CD4-positive, alpha-beta T cell treated with Interleukin-17A for 1 hour (primary cell): ENCODE data around the gene CREB5.

ENCODE experiments used
- DNase-seq: peaks from one replicate; pipeline ENCODE4 v3.0.0-alpha.2; 2020

The CREB5 gene

GRCh38 chr7:28435732-28436378 is 23.5 kb downstream of the CREB5 start:
- no peak for DNase-seq

- DNase-seq, result no peak
Measured at GRCh38 chr7:28440055-28440601, 27.8 kb downstream of the CREB5 start.

GRCh38 chr7:28442540-28443420 is 30.5 kb downstream of the CREB5 start:
- DNase-seq, result no peak

GRCh38 chr7:28446131-28446530 is 33.8 kb downstream of the CREB5 start:
- no peak for DNase-seq

GRCh38 chr7:28447071-28447470 is 34.8 kb downstream of the CREB5 start:
- DNase-seq, result no peak

GRCh38 chr7:28448708-28449107 is 36.4 kb downstream of the CREB5 start:
- DNase-seq, result no peak

- DNase-seq, result no peak
Measured at GRCh38 chr7:28452681-28453080, 40.4 kb downstream of the CREB5 start.

- DNase-seq, result no peak
Measured at GRCh38 chr7:28455486-28455885, 43.2 kb downstream of the CREB5 start.

GRCh38 chr7:28456044-28456443 is 43.7 kb downstream of the CREB5 start:
- DNase-seq, result no peak

GRCh38 chr7:28458732-28459131 is 46.4 kb downstream of the CREB5 start:
- no peak for DNase-seq

- no peak for DNase-seq
Measured at GRCh38 chr7:28459306-28459705, 47.0 kb downstream of the CREB5 start.

- no peak for DNase-seq
Measured at GRCh38 chr7:28465697-28466096, 53.4 kb downstream of the CREB5 start.

- DNase-seq, result no peak
Measured at GRCh38 chr7:28466341-28466740, 54.0 kb downstream of the CREB5 start.

- no peak for DNase-seq
Measured at GRCh38 chr7:28466885-28467284, 54.6 kb downstream of the CREB5 start.

- DNase-seq, result no peak
Measured at GRCh38 chr7:28469562-28469961, 57.2 kb downstream of the CREB5 start.

- DNase-seq, result no peak
Measured at GRCh38 chr7:28470344-28470743, 58.0 kb downstream of the CREB5 start.

- no peak for DNase-seq
Measured at GRCh38 chr7:28472332-28472731, 60.0 kb downstream of the CREB5 start.

- DNase-seq, result no peak
Measured at GRCh38 chr7:28473571-28474281, 61.4 kb downstream of the CREB5 start.

GRCh38 chr7:28474282-28474638 is 61.9 kb downstream of the CREB5 start:
- no peak for DNase-seq

GRCh38 chr7:28474640-28475039 is 62.3 kb downstream of the CREB5 start:
- DNase-seq, result no peak

- no peak for DNase-seq
Measured at GRCh38 chr7:28477041-28477442, 64.7 kb downstream of the CREB5 start.

- DNase-seq, result no peak
Measured at GRCh38 chr7:28478656-28479055, 66.3 kb downstream of the CREB5 start.

GRCh38 chr7:28479507-28479947 is 67.2 kb downstream of the CREB5 start:
- DNase-seq, result no peak
